Activated CD4-positive, alpha-beta memory T cell treated with anti-CD3 and anti-CD28 coated beads for 36 hours (primary cell): ENCODE results near the gene SFMBT1. TPM values are rescaled to one million over a fixed set of nuclear protein-coding genes. Genes with fewer than 3 reads are reported as not detected.
A peak's percentile ranks its signal among the peaks of the same experiment; 100 is the strongest.

Experiments
- CTCF ChIA-PET: fragments of 350-600 bp; sonication (Branson Sonifier 250); formaldehyde crosslinking; loops from one replicate; lab custom pipeline; 2021; ENCODE audit warnings: antibody characterized with exemption, inconsistent platforms; lab: Charles Lee
- POLR2A ChIA-PET: fragments of 350-600 bp; sonication (Branson Sonifier 250); formaldehyde crosslinking; loops from one replicate; lab custom pipeline; 2021; ENCODE audit warnings: antibody characterized with exemption; lab: Charles Lee
- DNase-seq: peaks from one replicate; pipeline ENCODE4 v3.0.0-alpha.2; 2020
- H3K27ac Mint-ChIP-seq: one replicate; pipeline ENCODE4 v1.8.0; 2021; ENCODE audit warnings: mixed read lengths
- H3K27me3 Mint-ChIP-seq: one replicate; pipeline ENCODE4 v1.8.0; 2021; ENCODE audit warnings: mixed read lengths
- H3K36me3 Mint-ChIP-seq: one replicate; pipeline ENCODE4 v1.8.0; 2021; ENCODE audit warnings: mixed read lengths
- H3K4me1 Mint-ChIP-seq: one replicate; pipeline ENCODE4 v1.8.0; 2021; ENCODE audit warnings: low read depth, mixed read lengths
- H3K4me3 Mint-ChIP-seq: one replicate; pipeline ENCODE4 v1.8.0; 2021; ENCODE audit warnings: mild to moderate bottlenecking, mixed read lengths
- H3K9me3 Mint-ChIP-seq: one replicate; pipeline ENCODE4 v1.8.0; 2021; ENCODE audit warnings: mixed read lengths
- intact Hi-C: fragments of 100-400 bp; cut with micrococcal nuclease; formaldehyde crosslinking; loops from one replicate; pipeline ENCODE4 v1.15.1; 2023
- total RNA-seq, 2 experiments: library from RNA; stranded (reverse); gene quantifications; one replicate each; pipeline ENCODE4 v1.2.3, GENCODE V29; 2021

Gene SFMBT1
- total RNA-seq, 2 experiments from 2014 or later = 22.1 to 22.8 TPM

DNA sequence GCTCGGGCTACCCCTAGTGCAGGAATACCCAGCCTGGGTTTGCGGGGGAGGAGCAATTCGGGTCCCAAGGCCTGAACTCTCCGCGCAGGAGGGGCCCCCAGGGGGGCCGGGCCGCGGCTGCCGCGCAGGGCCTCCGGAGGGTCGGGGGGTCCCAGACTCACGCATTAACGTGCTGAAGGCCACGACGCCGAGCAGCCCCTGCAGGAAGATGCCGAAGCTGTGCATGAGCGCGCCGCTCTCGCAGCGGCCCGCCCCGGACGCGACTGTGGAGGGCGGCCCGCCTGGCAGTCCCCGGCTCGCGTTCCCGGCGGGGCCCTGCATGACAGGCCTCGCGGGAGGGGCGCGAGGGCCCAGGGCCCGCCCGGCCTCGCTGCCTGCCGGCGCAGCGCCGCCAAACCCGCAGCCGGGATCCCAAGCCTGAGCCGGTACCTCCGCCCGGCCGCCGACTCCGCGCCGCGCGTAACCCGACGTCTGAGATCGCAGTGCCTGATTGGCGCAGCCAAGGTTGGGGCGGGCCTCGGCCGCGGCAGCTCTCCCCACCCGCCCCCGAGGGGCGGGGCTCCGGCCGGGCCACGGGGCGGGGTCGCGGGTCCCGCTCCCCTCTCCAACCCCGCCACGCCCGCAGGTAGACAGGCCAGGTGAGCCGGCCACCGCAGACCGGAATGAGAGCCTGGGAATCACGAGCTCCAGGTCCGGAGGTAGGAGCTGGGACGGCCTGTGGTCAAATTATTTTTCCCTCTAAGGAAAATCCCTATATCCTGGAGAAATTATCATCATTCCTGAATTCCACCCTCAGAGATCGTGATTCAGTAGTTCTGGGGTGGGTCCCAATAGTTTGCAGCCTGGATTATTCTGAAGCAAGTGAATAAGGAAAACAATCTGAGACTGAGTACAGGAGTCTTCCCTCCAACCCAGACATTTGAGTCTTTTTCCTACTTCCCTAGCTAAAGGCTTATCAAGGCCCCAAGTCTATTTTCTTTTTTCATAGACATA, 148.4 kb downstream of the SFMBT1 start, which contains the start of gene STIMATE:
Gene STIMATE, minus strand, starts transcription at position 419 of the 993 bp plus-strand sequence. Its CDS starts 98 bp downstream, at position 321.
- Mint-ChIP-seq H3K9me3 (no peaks in the 10 kb centered on the region), H3K4me3 (peak within 1 kb of the TSS; percentile 89), H3K36me3 (no peaks in the 10 kb centered on the region), H3K27me3 (no peaks in the 10 kb centered on the region), H3K4me1 (peaks cover 49% of the 10 kb centered on the region), H3K27ac (peak within 1 kb of the TSS; percentile 61)
- peak; percentile 89 for DNase-seq
- ChIA-PET POLR2A (interaction anchor here (1.0 to 2.1 kb wide), 2 partner anchors 86 to 148 kb away, joined by 3 to 11 read pairs; partner anchors contain the start of gene SFMBT1), CTCF (interaction anchor here (0.7 to 2.0 kb wide), 4 partner anchors 18 to 205 kb away, joined by 3 to 4 read pairs (median 4); no protein-coding TSS in a partner anchor)
- intact Hi-C loops = loop anchor here (2.0 to 10.0 kb wide), 4 partner anchors 147 to 363 kb away; partner anchors contain the start of genes NT5DC2, TKT and UQCC5

DNA sequence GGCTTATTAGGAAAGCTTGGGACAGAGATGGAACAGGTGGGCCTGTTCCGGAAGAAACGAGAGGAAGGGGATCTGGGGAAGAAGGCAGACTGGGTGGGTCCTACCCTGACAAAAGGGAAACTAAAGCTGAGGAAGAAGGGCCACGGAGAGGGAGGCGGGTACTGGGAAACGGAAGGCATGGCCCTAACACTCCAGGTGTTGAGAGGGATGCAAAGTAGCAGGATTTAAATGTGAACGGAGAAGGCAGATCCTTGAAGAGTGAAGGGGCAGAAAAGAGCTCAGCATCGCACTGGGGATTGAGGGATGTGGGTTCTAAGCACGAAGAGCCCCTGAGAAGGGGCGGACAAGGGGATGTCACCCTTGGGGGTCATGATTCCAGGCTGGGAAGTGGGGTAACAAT, 149.3 kb downstream of the SFMBT1 start:
- DNase-seq = no peak
- Mint-ChIP-seq H3K4me1 (peaks cover 57% of the 10 kb centered on the region), H3K9me3 (no peaks in the 10 kb centered on the region), H3K4me3 (peak overlapping the region; percentile 89), H3K27ac (peak overlapping the region; percentile 61), H3K27me3 (no peaks in the 10 kb centered on the region), H3K36me3 (no peaks in the 10 kb centered on the region)
- ChIA-PET POLR2A (interaction anchor here (1.0 to 2.1 kb wide), 2 partner anchors 87 to 149 kb away, joined by 3 to 11 read pairs; partner anchors contain the start of gene SFMBT1), CTCF (interaction anchor here (1.3 to 2.0 kb wide), 2 partner anchors 38 to 46 kb away, joined by 4 read pairs; no protein-coding TSS in a partner anchor)
- intact Hi-C loops = loop anchor here (2.0 to 10.0 kb wide), 4 partner anchors 148 to 362 kb away; partner anchors contain the start of genes NT5DC2, TKT and UQCC5

DNA sequence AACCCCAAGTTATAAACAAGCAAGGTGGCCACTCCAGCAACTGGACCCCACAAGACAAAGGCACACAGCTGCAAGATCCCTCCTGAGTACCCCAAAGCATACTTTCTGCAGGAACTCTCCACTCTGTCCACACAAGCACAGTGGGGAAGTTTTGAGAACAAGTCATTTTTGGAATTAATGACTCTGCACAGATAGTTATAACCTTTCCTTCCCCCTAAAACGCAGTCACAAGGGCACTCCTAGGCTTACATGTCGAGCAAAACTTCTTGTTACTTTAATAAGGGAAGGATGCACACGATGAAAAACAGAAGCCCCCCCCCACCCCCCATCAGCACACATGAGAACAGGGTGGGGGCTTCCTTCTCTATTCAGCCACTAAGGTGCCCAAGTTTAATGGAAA, 149.7 kb downstream of the SFMBT1 start:
- intact Hi-C loops = loop anchor here (2.0 to 10.0 kb wide), 4 partner anchors 149 to 361 kb away; partner anchors contain the start of genes NT5DC2, TKT and UQCC5
- peaks cover 61% of the 10 kb centered on the region for H3K4me1 Mint-ChIP-seq
- ChIA-PET CTCF (interaction anchor here (2.0 to 4.8 kb wide), 3 partner anchors 16 to 177 kb away, joined by 4 to 46 read pairs (median 6); no protein-coding TSS in a partner anchor), POLR2A (interaction anchor here (1.0 to 2.1 kb wide), 3 partner anchors 16 to 150 kb away, joined by 3 to 11 read pairs (median 4); partner anchors contain the start of gene SFMBT1)
- H3K9me3 Mint-ChIP-seq = no peaks in the 10 kb centered on the region
- DNase-seq = no peak
- peak overlapping the region; percentile 89 for H3K4me3 Mint-ChIP-seq
- no peaks in the 10 kb centered on the region for H3K27me3 Mint-ChIP-seq
- no peaks in the 10 kb centered on the region for H3K36me3 Mint-ChIP-seq
- peak overlapping the region; percentile 76 for H3K27ac Mint-ChIP-seq

DNA sequence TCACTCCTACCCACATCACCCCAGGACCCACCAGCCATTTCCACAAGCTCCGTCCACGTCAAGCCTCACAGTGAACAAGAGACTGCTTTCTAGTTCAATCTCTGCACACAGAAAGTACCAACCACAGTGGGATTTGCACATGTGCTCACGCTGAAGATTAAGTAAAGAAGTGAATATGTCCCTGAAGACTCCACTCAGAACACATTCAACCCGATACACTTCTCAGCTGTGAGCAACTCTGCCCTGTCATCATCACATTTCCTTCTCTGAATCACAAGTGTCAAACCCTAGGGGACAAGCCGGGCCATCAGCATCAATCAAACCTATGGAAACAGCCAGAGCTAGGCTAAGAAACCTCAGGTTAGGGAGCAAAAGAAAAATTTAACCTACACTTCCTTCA, 150.5 kb downstream of the SFMBT1 start:
- peak; percentile 76 for DNase-seq
- Mint-ChIP-seq H3K27ac (peak overlapping the region; percentile 76), H3K9me3 (no peaks in the 10 kb centered on the region), H3K36me3 (no peaks in the 10 kb centered on the region), H3K27me3 (no peaks in the 10 kb centered on the region), H3K4me1 (peaks cover 69% of the 10 kb centered on the region), H3K4me3 (peak overlapping the region; percentile 89)
- ChIA-PET POLR2A (interaction anchor here (1.2 to 1.3 kb wide), 2 partner anchors 16 to 148 kb away, joined by 4 to 5 read pairs; no protein-coding TSS in a partner anchor), CTCF (interaction anchor here (2.0 to 4.8 kb wide), 3 partner anchors 15 to 178 kb away, joined by 4 to 46 read pairs (median 6); no protein-coding TSS in a partner anchor)
- intact Hi-C loops = loop anchor here (1.0 to 10.0 kb wide), 5 partner anchors 45 to 361 kb away; partner anchors contain the start of genes NT5DC2, TKT and UQCC5

DNA sequence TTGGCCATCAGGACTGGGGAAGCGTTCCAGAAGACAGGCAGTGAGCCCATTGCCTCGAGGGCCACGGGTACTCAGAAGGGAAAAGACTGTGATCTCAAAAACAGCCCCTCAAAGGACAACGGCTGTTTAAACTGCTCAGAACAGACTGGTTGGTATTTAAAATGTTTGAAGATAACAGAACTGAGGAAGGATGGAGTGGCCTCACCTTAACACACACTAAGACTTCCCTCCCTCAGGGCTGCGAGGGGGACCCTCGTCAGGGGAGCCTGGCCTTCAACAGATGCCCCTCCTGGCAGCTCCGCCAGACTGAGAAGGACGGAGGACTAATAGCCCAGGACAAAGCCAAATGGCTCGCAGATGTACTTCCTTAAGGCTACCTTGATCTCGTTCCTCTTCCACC, 151.1 kb downstream of the SFMBT1 start:
- ChIA-PET CTCF (interaction anchor here (2.0 to 4.8 kb wide), 3 partner anchors 14 to 178 kb away, joined by 6 to 46 read pairs (median 10); no protein-coding TSS in a partner anchor), POLR2A (interaction anchor here (1.2 to 1.3 kb wide), 2 partner anchors 15 to 149 kb away, joined by 4 to 5 read pairs; no protein-coding TSS in a partner anchor)
- intact Hi-C loops = loop anchor here (1.0 to 10.0 kb wide), 5 partner anchors 44 to 360 kb away; partner anchors contain the start of genes NT5DC2, TKT and UQCC5
- Mint-ChIP-seq H3K4me1 (peaks cover 75% of the 10 kb centered on the region), H3K36me3 (no peaks in the 10 kb centered on the region), H3K9me3 (no peaks in the 10 kb centered on the region), H3K27me3 (no peaks in the 10 kb centered on the region), H3K4me3 (no peak overlapping the region), H3K27ac (peak overlapping the region; percentile 76)
- no peak for DNase-seq

DNA sequence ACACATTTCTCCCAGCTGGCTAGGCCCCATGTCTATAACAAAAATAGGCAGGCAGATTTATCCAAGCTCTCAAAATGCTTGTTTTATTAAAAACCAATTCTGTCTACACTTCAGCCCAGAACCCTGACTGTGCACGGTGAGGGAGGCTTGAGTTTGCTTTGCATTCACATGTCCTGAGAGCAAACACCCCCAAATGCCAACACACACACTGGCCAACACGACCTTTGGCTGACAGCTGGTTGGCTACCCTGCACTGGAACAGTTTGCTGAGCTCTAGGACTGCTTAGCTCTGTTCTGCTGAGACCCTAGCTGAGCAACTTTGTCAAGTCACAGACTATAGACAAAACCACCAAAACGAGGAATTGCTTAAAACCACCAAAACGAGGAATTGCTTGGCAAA, 152.2 kb downstream of the SFMBT1 start:
- CTCF ChIA-PET = interaction anchor here (0.6 to 4.8 kb wide), 6 partner anchors 13 to 179 kb away, joined by 3 to 46 read pairs (median 6); no protein-coding TSS in a partner anchor
- no peak for DNase-seq
- POLR2A ChIA-PET = interaction anchor here (0.9 to 1.5 kb wide), 3 partner anchors 8 to 152 kb away, joined by 3 read pairs; partner anchors contain the start of genes NEK4 and SFMBT1
- Mint-ChIP-seq H3K36me3 (no peaks in the 10 kb centered on the region), H3K27me3 (no peaks in the 10 kb centered on the region), H3K4me1 (peaks cover 76% of the 10 kb centered on the region), H3K27ac (peak overlapping the region; percentile 73), H3K4me3 (peak overlapping the region; percentile 69), H3K9me3 (no peaks in the 10 kb centered on the region)
- intact Hi-C loops = loop anchor here (2.0 to 10.0 kb wide), 4 partner anchors 41 to 361 kb away; partner anchors contain the start of genes NT5DC2, TKT and UQCC5

DNA sequence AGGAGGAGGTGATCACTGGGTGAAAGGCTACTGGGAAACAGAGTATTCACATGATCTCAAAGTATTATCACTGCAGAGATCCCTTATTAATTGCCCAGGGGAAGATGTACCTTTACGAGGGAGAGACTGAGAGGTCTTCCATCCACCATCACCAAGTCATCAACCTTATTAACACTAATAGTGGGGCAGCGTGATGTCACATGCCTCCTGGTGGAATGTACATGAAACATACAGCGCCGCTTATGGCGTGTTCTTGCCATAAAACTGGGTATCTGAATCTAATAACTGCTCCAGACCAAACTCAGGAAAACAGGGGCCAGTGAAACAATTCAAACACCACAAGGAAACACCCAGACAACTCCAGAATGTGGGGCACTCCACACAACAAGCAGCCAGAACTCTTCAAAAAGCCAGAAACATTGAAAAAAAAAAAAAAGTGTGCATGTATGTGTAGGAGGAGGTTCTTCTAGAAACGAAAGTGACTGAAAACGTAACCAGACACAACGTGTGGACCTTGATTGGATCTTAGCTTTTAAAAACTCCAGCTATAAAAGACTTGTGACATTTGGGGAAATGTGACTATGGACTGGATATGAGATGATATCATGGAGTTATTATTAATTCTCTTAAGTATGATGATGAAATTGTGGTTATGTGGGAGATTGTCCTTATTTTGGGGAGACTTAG, 153.1 kb downstream of the SFMBT1 start:
- ChIA-PET CTCF (interaction anchor here (0.6 to 4.8 kb wide), 16 partner anchors 9 to 295 kb away, joined by 3 to 46 read pairs (median 4); no protein-coding TSS in a partner anchor), POLR2A (interaction anchor here (0.9 to 1.5 kb wide), 4 partner anchors 9 to 153 kb away, joined by 3 read pairs; partner anchors contain the start of genes NEK4 and SFMBT1)
- intact Hi-C loops = loop anchor here (2.0 to 10.0 kb wide), 3 partner anchors 42 to 362 kb away; partner anchors contain the start of genes NT5DC2, TKT and UQCC5
- Mint-ChIP-seq H3K36me3 (no peaks in the 10 kb centered on the region), H3K4me3 (peak overlapping the region; percentile 69), H3K27ac (peak overlapping the region; percentile 73), H3K27me3 (no peaks in the 10 kb centered on the region), H3K9me3 (no peaks in the 10 kb centered on the region), H3K4me1 (peaks cover 71% of the 10 kb centered on the region)
- DNase-seq = peak; percentile 38

DNA sequence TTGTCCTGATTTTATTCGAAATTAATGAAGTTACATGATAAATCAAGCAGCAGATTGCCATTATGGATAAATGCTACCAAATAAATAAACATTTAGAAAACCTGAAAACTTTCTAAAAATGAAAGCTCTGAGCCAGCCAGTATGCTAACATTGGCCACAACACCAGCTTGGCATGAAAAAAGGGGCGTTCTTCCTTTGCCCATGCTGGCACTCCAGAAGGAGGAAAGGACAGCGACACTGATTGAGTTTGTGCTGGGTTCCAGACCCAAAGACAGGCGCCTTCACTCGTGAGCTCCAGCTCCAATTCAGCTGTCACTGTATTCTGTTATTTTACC, 153.6 kb downstream of the SFMBT1 start:
- H3K27me3 Mint-ChIP-seq = no peaks in the 10 kb centered on the region
- H3K4me3 Mint-ChIP-seq = peak overlapping the region; percentile 69
- DNase-seq = no peak
- H3K36me3 Mint-ChIP-seq = no peaks in the 10 kb centered on the region
- peak overlapping the region; percentile 73 for H3K27ac Mint-ChIP-seq
- intact Hi-C loops = loop anchor here (2.0 to 10.0 kb wide), 3 partner anchors 43 to 363 kb away; partner anchors contain the start of genes NT5DC2, TKT and UQCC5
- H3K9me3 Mint-ChIP-seq = no peaks in the 10 kb centered on the region
- peaks cover 71% of the 10 kb centered on the region for H3K4me1 Mint-ChIP-seq
- ChIA-PET POLR2A (interaction anchor here (0.6 to 1.3 kb wide), 3 partner anchors 12 to 224 kb away, joined by 3 read pairs; partner anchors contain the start of gene NEK4), CTCF (interaction anchor here (0.7 to 4.8 kb wide), 4 partner anchors 9 to 38 kb away, joined by 3 to 46 read pairs (median 3); no protein-coding TSS in a partner anchor)

DNA sequence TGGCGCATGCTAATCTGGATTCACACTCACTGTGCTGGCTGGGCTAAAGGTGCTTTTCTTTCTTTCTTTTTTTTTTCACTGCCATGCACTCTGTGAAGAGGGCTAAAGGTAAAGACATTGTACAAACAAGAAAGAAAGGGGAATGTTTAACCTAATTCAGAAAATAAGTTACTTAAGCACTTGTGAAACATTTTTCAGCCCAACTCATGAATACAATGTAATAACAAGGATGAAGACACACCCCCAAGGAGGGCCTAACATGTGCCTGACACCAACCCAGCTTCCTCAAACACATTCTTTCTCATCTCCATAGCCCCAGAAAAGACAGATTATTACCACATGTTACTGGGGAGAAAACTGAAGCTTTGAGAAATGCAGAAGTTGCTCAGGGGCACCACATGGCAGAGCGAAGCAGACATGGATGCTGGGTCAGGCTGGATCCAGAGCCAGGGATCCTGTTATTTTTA, 154.2 kb downstream of the SFMBT1 start:
- no peaks in the 10 kb centered on the region for H3K27me3 Mint-ChIP-seq
- ChIA-PET POLR2A (interaction anchor here (0.6 kb wide), 1 partner anchor 224 kb away, joined by 3 read pairs; no protein-coding TSS in a partner anchor), CTCF (interaction anchor here (0.7 to 4.8 kb wide), 3 partner anchors 11 to 39 kb away, joined by 3 to 46 read pairs (median 3); no protein-coding TSS in a partner anchor)
- no peaks in the 10 kb centered on the region for H3K9me3 Mint-ChIP-seq
- H3K36me3 Mint-ChIP-seq = peaks cover 1% of the 10 kb centered on the region
- H3K27ac Mint-ChIP-seq = peak overlapping the region; percentile 73
- no peak overlapping the region for H3K4me3 Mint-ChIP-seq
- peaks cover 68% of the 10 kb centered on the region for H3K4me1 Mint-ChIP-seq
- DNase-seq = no peak
- intact Hi-C loops = loop anchor here (1.0 to 10.0 kb wide), 5 partner anchors 11 to 363 kb away; partner anchors contain the start of genes NT5DC2, TKT and UQCC5

DNA sequence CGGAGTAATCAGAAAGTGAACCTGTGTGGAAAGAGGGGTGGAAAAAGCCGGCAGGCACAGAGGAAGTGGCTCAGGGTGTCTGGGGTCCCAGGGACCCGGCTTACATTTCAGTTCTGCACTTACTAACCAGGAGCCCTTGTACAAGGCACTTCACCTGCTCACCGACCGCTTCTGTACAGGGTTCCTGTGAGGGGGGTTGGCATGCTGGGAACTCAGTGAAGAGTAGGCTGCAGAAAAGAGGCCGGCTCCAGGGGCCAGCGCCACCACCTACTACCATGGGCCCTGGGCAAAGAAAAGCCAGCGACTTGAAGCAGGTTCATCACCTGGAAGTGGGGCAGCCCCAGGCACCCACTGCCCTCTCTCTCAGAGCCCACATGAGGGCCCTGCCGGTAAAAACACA, 154.7 kb downstream of the SFMBT1 start:
- H3K4me3 Mint-ChIP-seq = no peak overlapping the region
- H3K4me1 Mint-ChIP-seq = peaks cover 65% of the 10 kb centered on the region
- H3K9me3 Mint-ChIP-seq = no peaks in the 10 kb centered on the region
- peaks cover 3% of the 10 kb centered on the region for H3K36me3 Mint-ChIP-seq
- intact Hi-C loops = loop anchor here (1.0 to 10.0 kb wide), 4 partner anchors 11 to 364 kb away; partner anchors contain the start of genes NT5DC2, TKT and UQCC5
- ChIA-PET POLR2A (no interaction called here), CTCF (interaction anchor here (4.8 kb wide), 1 partner anchor 11 kb away, joined by 46 read pairs; no protein-coding TSS in a partner anchor)
- peak; percentile 73 for DNase-seq
- peak overlapping the region; percentile 73 for H3K27ac Mint-ChIP-seq
- no peaks in the 10 kb centered on the region for H3K27me3 Mint-ChIP-seq
